Activated CD8-positive, alpha-beta memory T cell treated with anti-CD3 and anti-CD28 coated beads for 24 hours (primary cell): ENCODE results near the gene DGUOK.
"Not testable (repeated sequence)": the region's sequence is repeated elsewhere in the genome, so short reads cannot be mapped to it uniquely, and the experiment has no call there.

Experiments used
- DNase-seq: peaks from one replicate; pipeline ENCODE4 v3.0.0-alpha.2; 2020

Gene DGUOK

GRCh38 chr2:73902284-73902683 is 24.4 kb upstream of the DGUOK start:
- DNase-seq = no peak

DNA sequence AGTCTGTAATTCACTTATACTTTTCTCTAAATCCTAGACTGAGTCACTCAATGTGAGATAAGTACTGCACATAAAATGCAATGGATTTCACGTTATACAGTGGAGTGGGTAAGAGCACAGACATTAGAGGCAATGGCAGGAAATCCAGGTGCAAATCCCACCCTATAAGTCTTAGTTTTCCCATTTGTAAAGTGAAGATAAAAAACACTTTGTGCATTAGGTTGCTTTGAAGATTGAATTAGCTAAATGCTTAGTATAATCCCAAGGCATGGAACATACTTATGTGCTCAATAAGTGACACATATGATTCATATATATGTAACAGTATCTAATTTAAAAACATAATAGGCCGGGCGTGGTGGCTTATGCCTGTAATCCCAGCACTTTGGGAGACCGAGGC is 23.4 kb upstream of the DGUOK start:
- DNase-seq = no peak

- not testable (repeated sequence) for DNase-seq
Measured at GRCh38 chr2:73903949-73904613, 22.6 kb upstream of the DGUOK start.

GRCh38 chr2:73904952-73905351 is 21.7 kb upstream of the DGUOK start:
- DNase-seq = no peak

DNA sequence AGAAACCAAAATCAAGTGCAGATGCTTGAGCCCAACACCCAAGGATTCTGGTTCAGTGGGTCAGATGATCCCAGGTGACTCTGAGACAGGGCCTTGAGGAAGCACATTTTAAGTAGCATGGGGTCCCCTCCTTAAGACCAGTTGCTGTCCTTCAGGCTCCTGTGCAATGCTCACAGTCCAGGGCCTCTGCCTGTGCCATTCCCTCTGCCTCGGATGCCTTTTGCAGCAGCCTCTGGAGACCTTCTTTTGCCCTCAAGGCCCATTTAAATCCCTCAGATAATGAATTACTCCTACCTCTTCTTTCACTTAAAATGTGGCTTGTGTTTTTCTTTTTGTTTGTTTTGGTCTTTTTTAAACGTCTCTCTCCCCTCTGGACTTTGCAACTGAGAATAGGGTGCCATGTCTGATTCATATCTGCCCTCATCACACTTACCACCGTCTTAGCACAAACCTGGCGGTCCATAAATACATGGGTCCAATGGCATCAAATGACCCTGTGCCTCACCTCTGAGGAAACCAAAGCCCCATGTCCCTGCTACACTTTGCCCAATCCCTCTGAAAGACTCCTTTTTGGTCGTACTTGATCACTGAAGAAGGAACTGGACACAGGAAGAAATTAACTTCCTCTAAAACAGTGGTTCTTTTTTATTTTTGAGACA is 19.7 kb upstream of the DGUOK start:
- no peak for DNase-seq

DNA sequence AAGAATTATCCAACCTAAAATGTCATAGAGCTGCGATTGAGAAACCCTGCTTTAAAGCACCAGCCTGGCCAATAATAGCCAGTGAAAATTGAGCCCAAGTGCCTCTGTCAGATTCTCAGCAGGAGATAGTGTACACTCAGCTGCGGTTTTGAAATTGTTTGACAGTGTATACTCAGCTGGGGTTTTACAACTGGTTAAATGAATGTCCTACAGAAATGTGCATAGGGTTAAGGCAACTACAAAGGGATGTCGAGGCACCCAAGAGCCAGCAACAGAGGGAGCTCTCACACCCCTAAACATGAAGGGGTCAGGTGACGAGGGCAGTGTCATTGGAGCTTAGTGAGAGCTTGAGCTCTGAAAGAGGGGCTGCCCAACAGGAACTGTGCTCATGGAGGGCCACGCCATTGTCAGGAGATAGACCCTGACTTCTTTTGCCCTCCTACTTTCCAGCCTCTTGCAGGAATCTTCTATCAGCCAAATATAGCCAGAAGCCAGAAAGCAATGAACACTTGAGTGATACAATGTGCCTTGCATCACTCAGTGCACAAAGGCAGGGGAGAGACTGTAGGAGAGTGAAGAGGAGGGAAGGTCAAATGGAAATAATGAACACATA is 18.7 kb upstream of the DGUOK start:
- peak; percentile 73 for DNase-seq

DNA sequence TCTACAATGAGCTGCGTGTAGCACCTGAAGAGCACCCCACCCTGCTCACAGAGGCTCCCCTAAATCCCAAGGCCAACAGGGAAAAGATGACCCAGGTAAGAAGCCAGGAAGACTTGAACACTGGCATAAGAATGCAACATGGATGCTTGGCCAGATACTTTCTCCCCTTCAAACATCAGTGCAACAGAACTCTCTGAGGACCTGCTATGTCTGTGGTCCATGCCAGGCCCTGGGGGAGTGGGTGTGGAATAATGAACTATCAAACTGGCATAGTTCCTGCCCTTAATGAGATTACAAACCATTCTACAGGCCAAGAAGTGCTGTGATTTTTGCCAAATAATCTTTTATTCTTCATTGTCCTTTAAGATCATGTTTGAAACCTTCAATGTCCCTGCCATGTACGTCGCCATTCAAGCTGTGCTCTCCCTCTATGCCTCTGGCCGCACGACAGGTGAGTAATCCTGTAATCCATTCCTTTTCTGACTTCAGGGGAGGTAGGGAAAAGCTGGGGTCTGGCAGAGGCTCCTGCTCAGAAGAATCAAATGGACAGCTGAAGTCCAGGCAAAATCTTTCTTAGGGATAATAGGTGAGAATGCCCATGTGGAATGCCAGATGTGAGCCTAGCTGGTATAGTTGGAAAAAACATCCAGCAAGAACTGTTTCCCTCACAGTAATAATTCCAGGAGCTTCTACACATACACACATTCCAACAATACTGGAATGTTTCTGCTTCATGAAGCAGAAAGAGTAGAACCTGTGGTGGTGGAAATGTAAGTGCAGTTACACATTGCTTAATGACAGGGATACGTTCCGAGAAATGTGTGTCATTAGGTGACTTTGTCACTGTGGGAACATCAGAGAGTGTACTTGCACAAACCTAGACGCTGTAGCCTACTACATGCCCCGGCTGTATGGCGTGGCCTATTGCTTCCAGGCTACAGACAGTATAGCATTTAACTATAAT is 17.7 kb upstream of the DGUOK start:
- no peak for DNase-seq

- DNase-seq = no peak
Measured at GRCh38 chr2:73910873-73911547, 15.7 kb upstream of the DGUOK start.

GRCh38 chr2:73911548-73912208 is 15.0 kb upstream of the DGUOK start:
- no peak for DNase-seq

GRCh38 chr2:73913414-73914054 is 13.1 kb upstream of the DGUOK start:
- no peak for DNase-seq

DNA sequence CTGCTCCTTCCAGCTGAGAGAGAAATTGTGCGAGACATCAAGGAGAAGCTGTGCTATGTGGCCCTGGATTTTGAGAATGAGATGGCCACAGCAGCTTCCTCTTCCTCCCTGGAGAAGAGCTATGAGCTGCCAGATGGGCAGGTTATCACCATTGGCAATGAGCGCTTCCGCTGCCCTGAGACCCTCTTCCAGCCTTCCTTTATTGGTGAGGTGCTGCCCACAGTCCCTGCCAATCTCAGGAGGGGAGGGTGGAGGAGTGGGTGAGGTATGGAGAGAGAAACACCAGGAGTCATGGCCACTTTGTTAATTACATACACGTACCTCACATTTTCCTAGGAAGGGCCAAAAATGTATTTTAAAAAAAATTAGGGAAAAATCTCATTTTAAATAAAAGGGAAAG is 12.0 kb upstream of the DGUOK start:
- DNase-seq = no peak

DNA sequence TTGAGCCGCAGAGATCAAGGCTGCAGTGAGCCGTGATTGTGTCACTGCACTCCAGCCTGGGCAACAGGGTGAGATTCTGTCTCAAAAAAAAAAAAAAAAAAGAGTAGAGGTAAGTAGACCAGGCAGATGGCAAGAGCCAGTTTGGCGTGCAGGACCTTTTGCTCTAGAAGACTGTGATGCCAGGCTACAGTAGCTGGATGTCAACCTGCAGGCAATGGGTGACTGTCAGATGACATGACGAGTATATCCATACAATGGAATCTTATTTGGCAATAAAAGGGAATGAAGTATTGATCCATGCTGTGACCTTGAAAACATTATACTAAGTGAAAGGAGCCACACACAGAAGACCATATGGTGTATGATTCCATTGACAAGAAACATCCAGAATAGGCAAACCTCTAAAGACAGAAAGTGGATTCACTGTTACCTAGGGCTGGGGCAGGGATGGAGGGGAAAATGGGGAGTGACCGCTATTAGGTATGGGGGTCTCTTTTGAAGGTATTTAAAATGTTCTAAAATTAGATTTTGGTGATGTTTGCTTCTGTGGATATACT is 11.2 kb upstream of the DGUOK start:
- no peak for DNase-seq

- DNase-seq = no peak
Measured at GRCh38 chr2:73916666-73917065, 10.0 kb upstream of the DGUOK start.

DNA sequence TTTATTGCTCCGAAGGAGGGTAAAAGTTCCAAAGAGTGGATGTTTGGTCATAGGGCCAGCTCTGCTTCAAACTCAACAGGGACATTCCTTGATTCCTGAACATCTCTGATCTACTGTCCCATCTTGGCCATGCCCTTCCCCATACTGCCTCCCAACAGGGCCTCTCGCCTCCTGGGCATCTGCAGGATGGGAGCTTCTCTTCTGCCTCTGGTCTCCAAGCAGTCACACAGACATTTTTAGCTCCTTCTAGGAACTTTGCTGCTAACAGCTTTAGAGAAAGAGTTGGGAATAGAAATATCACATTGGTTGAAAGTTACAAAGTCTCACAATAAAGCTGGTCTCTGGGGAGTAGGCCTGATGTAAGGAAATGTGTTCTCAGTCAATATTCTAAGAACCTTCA is 9.4 kb upstream of the DGUOK start:
- no peak for DNase-seq

- no peak for DNase-seq
Measured at GRCh38 chr2:73917696-73918207, 8.9 kb upstream of the DGUOK start.

DNA sequence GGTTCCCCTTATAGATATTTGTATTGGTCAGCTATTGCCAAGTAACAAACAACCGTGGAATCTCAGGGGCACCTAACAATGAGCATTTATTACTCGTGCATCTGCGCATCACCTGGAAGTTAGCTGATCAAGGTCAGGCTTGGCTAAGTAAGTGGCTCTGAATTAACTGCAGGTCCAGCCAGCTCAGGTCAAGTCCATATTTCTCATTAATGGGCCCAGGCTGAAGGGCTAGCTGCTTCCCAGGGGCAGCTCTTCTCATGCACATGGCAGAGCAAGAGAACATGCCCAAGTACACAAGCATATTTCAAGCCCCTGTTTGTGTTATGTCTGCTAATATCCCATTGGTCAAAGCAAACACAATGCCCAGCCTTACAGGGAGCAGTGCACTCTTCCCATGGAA is 7.8 kb upstream of the DGUOK start:
- DNase-seq = no peak

DNA sequence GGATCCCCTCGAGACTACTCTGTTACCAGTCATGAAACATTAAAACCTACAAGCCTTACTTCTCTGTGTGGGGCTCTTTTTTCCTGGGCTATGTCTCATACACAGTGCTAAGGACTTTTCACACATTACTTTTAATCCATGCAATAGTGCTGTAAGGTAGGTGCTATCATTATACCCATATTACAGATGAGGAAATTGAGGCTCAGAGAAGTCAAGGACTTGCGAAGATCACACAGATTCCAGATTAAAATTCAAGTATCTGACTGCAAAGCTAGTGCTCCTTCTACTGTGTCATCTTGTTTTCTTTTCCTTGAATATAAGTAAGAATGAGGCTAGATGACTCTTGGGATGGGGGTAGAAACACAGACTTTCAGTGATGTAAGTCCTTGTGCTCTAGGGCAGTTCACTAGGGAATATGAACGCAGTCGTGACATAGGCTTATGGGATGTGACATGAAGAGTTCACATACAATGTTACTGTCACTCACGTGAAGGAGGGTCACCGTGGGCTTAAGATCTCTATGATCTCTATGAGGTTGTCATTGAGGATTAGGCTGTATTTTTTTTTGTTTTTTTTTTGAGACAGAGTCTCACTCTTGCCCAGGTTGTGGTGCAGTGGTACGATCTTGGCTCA is 7.0 kb upstream of the DGUOK start:
- DNase-seq = no peak

GRCh38 chr2:73920577-73921545 is 5.8 kb upstream of the DGUOK start:
- no peak for DNase-seq

- no peak for DNase-seq
Measured at GRCh38 chr2:73921581-73921980, 5.1 kb upstream of the DGUOK start.
